ENCODE results near the gene ZBTB38. TPM values are rescaled to one million over a fixed set of nuclear protein-coding genes. Genes with fewer than 3 reads are reported as not detected.

ZBTB38 gene
- total RNA-seq, 1 donor from 2014 or later, result 22.5 TPM

GRCh38 chr3:141372656-141373055 is 4.4 kb downstream of the ZBTB38 start:
- Mint-ChIP-seq H3K4me1 (ENCODE audit: unreplicated experiment) (peaks cover 24% of the 10 kb centered on the region), H3K36me3 (ENCODE audit: low read depth, unreplicated experiment) (peaks cover 4% of the 10 kb centered on the region), H3K27ac (ENCODE audit: unreplicated experiment) (no peak overlapping the region), H3K27me3 (ENCODE audit: unreplicated experiment) (peaks cover 8% of the 10 kb centered on the region), H3K4me3 (ENCODE audit: unreplicated experiment) (no peak overlapping the region), H3K9me3 (ENCODE audit: unreplicated experiment) (no peaks in the 10 kb centered on the region)
- TF ChIP-seq, protein P1, sequence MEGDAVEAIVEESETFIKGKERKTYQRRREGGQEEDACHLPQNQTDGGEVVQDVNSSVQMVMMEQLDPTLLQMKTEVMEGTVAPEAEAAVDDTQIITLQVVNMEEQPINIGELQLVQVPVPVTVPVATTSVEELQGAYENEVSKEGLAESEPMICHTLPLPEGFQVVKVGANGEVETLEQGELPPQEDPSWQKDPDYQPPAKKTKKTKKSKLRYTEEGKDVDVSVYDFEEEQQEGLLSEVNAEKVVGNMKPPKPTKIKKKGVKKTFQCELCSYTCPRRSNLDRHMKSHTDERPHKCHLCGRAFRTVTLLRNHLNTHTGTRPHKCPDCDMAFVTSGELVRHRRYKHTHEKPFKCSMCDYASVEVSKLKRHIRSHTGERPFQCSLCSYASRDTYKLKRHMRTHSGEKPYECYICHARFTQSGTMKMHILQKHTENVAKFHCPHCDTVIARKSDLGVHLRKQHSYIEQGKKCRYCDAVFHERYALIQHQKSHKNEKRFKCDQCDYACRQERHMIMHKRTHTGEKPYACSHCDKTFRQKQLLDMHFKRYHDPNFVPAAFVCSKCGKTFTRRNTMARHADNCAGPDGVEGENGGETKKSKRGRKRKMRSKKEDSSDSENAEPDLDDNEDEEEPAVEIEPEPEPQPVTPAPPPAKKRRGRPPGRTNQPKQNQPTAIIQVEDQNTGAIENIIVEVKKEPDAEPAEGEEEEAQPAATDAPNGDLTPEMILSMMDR (IDR thresholded peaks at IDR 0.05; ENCODE audit: unreplicated experiment), result no peak
- no peak for DNase-seq (ENCODE audit: low spot score)

DNA sequence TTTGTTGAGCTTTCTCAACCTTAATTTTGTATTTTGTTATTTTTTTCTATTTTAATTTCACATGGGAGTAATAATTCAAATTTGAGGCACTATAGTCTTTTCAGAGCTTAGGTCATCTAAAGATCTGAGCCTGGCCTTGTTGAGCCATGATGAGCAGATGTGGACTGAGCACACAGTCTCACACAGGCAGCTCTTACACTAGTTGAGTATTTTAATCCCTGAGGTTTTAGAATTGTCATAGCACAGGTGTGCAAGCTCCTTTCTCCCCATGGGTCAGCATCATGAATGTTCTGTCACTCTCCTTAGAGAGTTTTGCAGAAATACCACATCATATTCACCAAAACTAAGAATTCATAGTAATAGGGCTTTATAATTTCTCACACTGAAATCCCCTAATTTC is 4.9 kb downstream of the ZBTB38 start:
- H3K9me3 Mint-ChIP-seq (ENCODE audit: unreplicated experiment), result no peaks in the 10 kb centered on the region
- H3K36me3 Mint-ChIP-seq (ENCODE audit: low read depth, unreplicated experiment), result peaks cover 4% of the 10 kb centered on the region
- no peak for DNase-seq (ENCODE audit: low spot score)
- no peak overlapping the region for H3K27ac Mint-ChIP-seq (ENCODE audit: unreplicated experiment)
- peaks cover 18% of the 10 kb centered on the region for H3K4me1 Mint-ChIP-seq (ENCODE audit: unreplicated experiment)
- peaks cover 8% of the 10 kb centered on the region for H3K27me3 Mint-ChIP-seq (ENCODE audit: unreplicated experiment)
- TF ChIP-seq, protein P1 (IDR thresholded peaks at IDR 0.05; ENCODE audit: unreplicated experiment), result no peak
- H3K4me3 Mint-ChIP-seq (ENCODE audit: unreplicated experiment), result no peak overlapping the region

DNA sequence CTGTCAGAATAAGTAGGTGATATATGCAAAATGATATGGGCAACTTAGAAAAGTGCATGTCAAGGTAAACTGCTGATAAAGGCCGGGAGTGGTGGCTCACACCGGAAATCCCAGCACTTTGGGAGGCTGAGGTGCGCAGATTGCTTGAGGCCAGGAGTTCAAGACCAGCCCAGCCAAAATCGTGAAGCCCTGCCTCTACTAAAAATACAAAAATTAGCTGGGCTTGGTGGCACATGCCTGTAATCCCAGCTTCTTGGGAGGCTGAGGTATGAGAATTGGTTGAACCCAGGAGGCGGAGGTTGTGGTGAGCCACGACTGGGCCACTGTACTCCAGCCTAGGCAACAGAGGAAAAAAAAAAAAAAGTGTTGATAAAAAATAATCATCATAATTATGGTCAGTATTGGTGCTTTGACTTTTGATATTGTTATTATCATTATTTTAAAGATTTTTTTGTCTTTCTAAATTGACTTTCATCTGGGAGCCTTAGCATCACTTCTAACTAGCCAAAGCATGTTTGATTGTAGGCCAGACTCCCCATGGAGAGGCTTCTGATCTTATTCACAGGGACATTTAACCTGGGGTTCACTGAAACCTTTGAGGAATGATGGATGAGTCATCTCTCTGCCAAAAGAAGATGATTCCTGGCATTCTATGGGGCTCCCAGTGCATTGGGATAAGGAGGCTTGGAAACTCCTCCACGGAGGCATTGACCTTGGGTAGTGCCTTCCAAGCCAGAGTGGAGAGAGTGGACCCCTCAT is 5.6 kb downstream of the ZBTB38 start:
- Mint-ChIP-seq H3K9me3 (ENCODE audit: unreplicated experiment) (no peaks in the 10 kb centered on the region), H3K4me1 (ENCODE audit: unreplicated experiment) (peaks cover 11% of the 10 kb centered on the region), H3K4me3 (ENCODE audit: unreplicated experiment) (no peak overlapping the region), H3K36me3 (ENCODE audit: low read depth, unreplicated experiment) (peaks cover 4% of the 10 kb centered on the region), H3K27me3 (ENCODE audit: unreplicated experiment) (peaks cover 7% of the 10 kb centered on the region), H3K27ac (ENCODE audit: unreplicated experiment) (no peak overlapping the region)
- DNase-seq (ENCODE audit: low spot score), result no peak
- TF ChIP-seq, protein P1 (IDR thresholded peaks at IDR 0.05; ENCODE audit: unreplicated experiment), result no peak

DNA sequence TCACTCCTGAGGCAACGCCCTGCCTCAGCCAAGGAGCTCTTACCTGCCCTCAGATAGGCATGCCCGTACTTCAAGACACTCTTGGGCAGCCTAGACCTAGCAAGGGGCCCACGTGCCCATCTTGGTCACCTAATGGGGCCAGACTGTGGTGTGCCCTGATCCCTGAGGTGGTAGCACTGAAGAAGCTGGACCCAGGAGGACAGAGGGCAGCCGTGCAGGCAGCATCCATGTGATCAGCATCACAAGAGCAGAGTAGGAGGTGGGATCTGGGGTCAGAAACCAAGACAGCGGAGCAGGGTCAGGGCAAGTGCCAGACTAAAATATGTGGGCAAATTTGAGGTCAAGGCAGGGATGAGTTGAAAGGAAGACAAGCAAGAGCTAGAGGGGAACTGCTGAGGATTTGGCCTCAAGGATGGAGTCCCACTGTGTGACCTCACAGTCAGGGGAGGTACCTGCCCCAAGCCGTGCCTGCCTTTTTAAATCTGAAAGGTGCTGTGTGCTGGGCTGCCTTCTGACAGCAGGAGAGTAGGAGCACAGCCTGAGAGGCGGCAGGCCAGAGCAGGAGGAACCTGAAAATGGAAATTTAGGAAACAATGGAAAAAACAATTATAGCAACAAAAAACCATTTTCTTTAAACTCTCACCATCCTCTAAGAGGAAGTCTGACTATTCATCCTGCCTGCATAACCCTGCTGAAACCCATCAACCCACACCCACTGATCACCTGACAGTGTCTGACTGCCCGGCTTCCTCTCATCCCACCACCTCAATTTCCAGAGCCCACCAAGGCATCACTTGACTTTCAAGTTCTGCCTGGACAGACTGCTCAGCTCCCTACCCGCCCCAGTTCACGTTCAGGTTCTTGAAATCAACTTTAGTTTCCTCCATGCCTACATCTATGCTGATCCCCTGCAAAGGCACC is 7.3 kb downstream of the ZBTB38 start:
- Mint-ChIP-seq H3K4me3 (ENCODE audit: unreplicated experiment) (no peak overlapping the region), H3K9me3 (ENCODE audit: unreplicated experiment) (no peaks in the 10 kb centered on the region)

More for the DNA sequence above, 7.3 kb downstream of the ZBTB38 start:
- H3K27me3 Mint-ChIP-seq (ENCODE audit: unreplicated experiment), result peaks cover 7% of the 10 kb centered on the region
- TF ChIP-seq, protein P1 (IDR thresholded peaks at IDR 0.05; ENCODE audit: unreplicated experiment), result no peak
- no peak overlapping the region for H3K27ac Mint-ChIP-seq (ENCODE audit: unreplicated experiment)
- H3K36me3 Mint-ChIP-seq (ENCODE audit: low read depth, unreplicated experiment), result peaks cover 4% of the 10 kb centered on the region
- H3K4me1 Mint-ChIP-seq (ENCODE audit: unreplicated experiment), result peaks cover 3% of the 10 kb centered on the region
- no peak for DNase-seq (ENCODE audit: low spot score)
